WERI-Rb-1 (cell line): ENCODE data around the gene MYPOP.

Experiments
- DNase-seq: peaks from one replicate; pipeline ENCODE4 v3.0.0-alpha.2; 2020
- H3K27ac ChIP-seq: fragments of 250-450 bp; sonication (Bioruptor Pico); 2 replicates; pipeline ENCODE4 v1.5.1; 2020; ENCODE audit warnings: mild to moderate bottlenecking, moderate library complexity
- H3K27me3 ChIP-seq: fragments of 250-450 bp; sonication (Bioruptor Pico); 2 replicates; pipeline ENCODE4 v1.5.1; 2021; ENCODE audit warnings: mild to moderate bottlenecking, low read depth, moderate library complexity; ENCODE audit not compliant: insufficient read depth, severe bottlenecking
- H3K36me3 ChIP-seq: fragments of 250-450 bp; sonication (Bioruptor Pico); 2 replicates; pipeline ENCODE4 v1.5.1; 2020; ENCODE audit warnings: mild to moderate bottlenecking, moderate library complexity
- H3K4me3 ChIP-seq: 2 replicates; pipeline ENCODE4 v1.5.1; 2011; ENCODE audit warnings: low read depth, mild to moderate bottlenecking, control low read depth, low read length
- H3K9me3 ChIP-seq: fragments of 250-450 bp; sonication (Bioruptor Pico); 2 replicates; pipeline ENCODE4 v1.5.1; 2021; ENCODE audit warnings: mild to moderate bottlenecking, moderate library complexity; ENCODE audit not compliant: severe bottlenecking
- TF ChIP-seq, protein P1 (sequence below): IDR thresholded peaks from 2 replicates; pipeline ENCODE4 v1.5.1; 2011; ENCODE audit warnings: low read depth, mild to moderate bottlenecking, control low read depth, inconsistent platforms, low read length

The MYPOP gene

DNA sequence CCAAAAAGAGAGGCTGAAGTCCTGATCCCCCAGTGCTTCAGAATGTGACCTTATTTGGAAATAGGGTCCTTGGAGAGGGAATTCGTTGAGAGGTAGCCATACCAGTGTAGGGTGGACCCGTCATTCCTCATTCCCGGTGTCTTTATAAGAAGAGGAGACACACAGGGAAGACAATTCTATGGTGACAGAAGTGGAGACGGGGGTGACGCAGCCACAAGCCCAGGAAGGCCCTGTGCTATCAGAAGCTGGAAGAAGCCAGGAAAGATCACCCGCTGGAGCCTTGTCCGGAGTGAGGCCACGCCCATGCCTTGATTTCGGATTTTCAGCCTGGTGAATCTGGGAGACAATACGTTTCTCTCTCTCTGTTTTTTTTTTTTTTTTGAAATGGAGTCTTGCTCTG, 2.6 kb upstream of the MYPOP start:
- peaks cover 10% of the 10 kb centered on the region for H3K36me3 ChIP-seq
- no peaks in the 10 kb centered on the region for H3K9me3 ChIP-seq
- TF ChIP-seq, protein P1, sequence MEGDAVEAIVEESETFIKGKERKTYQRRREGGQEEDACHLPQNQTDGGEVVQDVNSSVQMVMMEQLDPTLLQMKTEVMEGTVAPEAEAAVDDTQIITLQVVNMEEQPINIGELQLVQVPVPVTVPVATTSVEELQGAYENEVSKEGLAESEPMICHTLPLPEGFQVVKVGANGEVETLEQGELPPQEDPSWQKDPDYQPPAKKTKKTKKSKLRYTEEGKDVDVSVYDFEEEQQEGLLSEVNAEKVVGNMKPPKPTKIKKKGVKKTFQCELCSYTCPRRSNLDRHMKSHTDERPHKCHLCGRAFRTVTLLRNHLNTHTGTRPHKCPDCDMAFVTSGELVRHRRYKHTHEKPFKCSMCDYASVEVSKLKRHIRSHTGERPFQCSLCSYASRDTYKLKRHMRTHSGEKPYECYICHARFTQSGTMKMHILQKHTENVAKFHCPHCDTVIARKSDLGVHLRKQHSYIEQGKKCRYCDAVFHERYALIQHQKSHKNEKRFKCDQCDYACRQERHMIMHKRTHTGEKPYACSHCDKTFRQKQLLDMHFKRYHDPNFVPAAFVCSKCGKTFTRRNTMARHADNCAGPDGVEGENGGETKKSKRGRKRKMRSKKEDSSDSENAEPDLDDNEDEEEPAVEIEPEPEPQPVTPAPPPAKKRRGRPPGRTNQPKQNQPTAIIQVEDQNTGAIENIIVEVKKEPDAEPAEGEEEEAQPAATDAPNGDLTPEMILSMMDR = no peak
- no peak overlapping the region for H3K27ac ChIP-seq
- H3K27me3 ChIP-seq = no peaks in the 10 kb centered on the region
- no peak overlapping the region for H3K4me3 ChIP-seq
- no peak for DNase-seq

DNA sequence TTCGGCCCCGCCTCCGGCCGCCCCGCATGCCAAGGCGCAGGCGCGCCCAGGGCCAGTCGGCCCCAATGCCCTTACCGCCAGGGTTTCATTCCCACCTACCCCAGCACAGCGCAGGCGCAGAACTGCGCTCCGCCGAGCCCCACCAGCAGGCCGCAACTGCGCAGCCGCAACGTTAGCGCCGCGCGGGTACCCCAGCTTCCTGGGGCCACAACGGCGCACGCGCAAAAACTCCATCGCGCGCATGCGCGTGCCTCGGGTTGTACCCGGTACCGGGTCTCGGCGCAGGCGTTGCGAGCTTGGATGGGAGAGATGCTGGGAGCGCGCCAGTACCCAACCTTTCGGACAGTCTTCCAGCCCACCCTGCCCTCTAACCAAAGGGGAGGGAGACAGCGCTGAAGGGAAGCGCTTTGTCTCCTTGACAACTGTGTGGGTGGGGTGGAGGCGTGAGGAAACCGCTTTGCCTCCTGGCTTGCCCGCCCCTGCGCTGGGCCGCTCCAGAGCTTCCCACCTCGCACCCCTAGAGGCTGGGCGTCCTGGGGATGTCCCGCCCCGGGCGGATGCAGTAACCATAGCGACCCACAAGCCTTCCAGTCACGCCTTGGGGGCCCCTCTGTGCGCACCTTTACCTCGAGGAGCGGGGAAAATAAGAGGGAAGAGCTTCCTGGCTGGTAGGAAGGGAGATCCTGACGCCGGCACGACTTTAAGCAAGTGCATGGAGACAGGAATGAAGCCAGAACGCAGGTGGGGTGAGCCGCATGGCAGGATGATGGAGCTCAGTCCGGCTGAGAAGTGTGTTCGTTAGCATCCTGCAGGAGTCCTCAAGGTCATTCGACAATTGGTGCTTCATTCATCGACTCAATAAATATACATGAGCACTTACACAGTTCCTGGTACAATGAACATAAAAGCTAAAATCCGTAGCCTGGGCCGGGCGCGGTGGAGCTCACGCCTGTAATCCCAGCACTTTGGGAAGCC, 525 bp upstream of the MYPOP start:
- Histone ChIP-seq H3K27ac (peak overlapping the region; percentile 59), H3K9me3 (no peaks in the 10 kb centered on the region), H3K36me3 (peaks cover 31% of the 10 kb centered on the region), H3K4me3 (peak overlapping the region; percentile 88), H3K27me3 (no peaks in the 10 kb centered on the region)
- TF ChIP-seq, protein P1 = no peak
- DNase-seq = peak; percentile 98

DNA sequence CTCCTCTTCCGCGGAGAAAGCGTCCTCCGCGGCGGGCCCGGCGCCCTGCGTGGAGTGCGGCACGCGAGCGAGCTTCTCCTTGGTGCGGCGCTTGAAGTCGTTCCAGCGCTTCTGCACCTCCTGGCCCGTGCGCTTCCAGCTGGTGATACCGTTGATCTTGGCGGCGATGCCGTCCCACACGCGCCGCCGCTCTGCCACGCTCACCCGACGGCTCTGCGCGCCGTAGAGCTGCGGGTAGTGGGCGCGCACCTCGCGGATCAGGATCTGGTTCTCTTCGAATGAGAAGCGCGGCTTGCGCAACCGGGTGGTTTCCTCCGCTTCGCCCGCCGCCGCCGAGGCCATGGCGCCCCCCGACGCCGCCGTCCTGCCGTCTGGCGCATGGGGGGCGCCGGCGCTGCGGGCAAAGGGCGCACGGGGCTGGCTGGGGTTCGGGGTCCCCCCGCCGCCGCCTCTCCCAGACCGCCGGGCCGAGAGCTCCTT, 941 bp downstream of the MYPOP start:
- H3K27me3 ChIP-seq = no peaks in the 10 kb centered on the region
- TF ChIP-seq, protein P1 = no peak
- peaks cover 36% of the 10 kb centered on the region for H3K36me3 ChIP-seq
- H3K27ac ChIP-seq = no peak overlapping the region
- peak overlapping the region; percentile 88 for H3K4me3 ChIP-seq
- no peak for DNase-seq
- no peaks in the 10 kb centered on the region for H3K9me3 ChIP-seq

DNA sequence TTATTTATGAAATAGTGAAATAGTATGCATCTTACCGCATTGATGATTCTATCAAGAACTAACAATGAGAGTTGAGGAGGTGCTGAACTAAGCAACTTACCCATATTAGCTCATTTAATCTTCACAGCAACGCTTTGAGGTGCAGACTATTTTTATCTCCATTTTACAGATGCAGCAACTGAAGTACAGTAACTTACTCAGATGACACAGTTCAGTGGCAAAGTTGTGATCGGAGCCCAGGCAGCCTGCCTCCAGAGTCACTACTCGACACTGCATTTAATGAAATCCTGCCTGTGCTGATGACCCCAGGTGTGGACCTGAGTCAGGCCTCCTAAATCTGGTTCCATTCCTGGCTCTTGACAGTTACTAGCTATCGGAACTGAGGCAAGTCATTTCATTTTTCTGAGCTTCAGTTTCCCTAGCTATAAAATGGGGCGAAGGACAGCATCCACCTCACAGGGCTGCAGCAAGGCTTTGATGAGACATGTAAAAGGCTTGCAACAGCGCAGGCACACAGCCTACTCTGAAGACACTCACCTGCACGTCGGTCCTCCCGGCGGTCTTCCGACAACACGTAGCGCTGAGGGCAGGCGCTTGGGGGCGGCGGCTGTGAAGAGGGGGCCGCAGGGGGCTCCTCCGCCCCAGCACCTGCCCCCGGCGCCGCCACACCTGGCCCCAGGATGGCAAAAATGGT, 1.5 kb downstream of the MYPOP start:
- Histone ChIP-seq H3K4me3 (peak overlapping the region; percentile 88), H3K9me3 (no peaks in the 10 kb centered on the region), H3K27ac (no peak overlapping the region), H3K36me3 (peaks cover 40% of the 10 kb centered on the region), H3K27me3 (no peaks in the 10 kb centered on the region)
- no peak for DNase-seq
- TF ChIP-seq, protein P1 = no peak

DNA sequence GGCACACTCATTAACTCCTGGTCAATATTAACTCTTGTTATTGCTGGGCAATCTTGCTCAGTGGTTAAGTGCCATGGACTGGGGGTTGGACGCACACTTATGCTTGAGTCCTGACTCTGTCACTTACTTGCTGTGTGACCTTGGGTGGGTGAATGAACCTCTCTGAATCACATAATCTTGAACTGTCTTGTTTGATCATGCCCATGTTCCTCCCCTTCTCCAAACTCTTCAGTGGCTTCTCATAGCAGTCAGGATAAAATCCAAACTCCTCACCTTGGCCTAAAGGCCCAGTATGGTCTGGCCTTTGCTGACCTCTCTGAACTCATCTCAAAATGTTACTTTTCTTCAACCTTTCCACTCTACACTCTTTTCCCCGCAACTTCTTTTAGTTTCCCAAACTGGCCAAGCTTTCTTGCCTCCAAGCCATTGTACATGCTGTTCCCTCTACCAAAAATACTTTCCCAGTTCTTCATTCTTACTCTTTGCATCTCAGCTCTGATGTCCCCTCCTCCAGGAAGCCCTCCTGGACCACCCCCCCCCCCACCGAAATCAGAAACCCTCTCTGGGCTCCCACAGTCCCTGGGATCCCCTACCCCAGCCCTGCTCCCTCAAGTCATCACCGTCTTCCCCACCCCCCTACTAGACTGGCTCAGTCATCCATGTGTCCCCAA, 2.4 kb downstream of the MYPOP start:
- TF ChIP-seq, protein P1 = no peak
- peaks cover 47% of the 10 kb centered on the region for H3K36me3 ChIP-seq
- H3K9me3 ChIP-seq = no peaks in the 10 kb centered on the region
- H3K27ac ChIP-seq = no peak overlapping the region
- H3K27me3 ChIP-seq = no peaks in the 10 kb centered on the region
- no peak for DNase-seq
- H3K4me3 ChIP-seq = no peak overlapping the region
